Fibroblast of mammary gland (primary cell): ENCODE results near the gene SPECC1.

Experiments used
- DNase-seq: peaks from one replicate; pipeline ENCODE4 v3.0.0-alpha.2; 2010; ENCODE audit warnings: low read depth
- H3K4me3 ChIP-seq: 2 replicates; pipeline ENCODE4 v1.5.1; 2011; ENCODE audit warnings: low read depth, mild to moderate bottlenecking, low read length, moderate library complexity; ENCODE audit not compliant: control insufficient read depth
- CTCF ChIP-seq: conservative IDR thresholded peaks from 2 replicates; pipeline ENCODE4 v1.5.1; 2011; ENCODE audit warnings: low read depth, low read length, inconsistent platforms; ENCODE audit not compliant: control insufficient read depth, insufficient read depth

SPECC1 gene

GRCh38 chr17:20241855-20242254, 232.7 kb downstream of the SPECC1 start:
- no peak for DNase-seq
- no peak for TF ChIP-seq CTCF
- H3K4me3 ChIP-seq = no peak overlapping the region

- DNase-seq = no peak
- H3K4me3 ChIP-seq = no peak overlapping the region
- no peak for TF ChIP-seq CTCF
Observed at GRCh38 chr17:20242271-20242670, 233.1 kb downstream of the SPECC1 start.

- DNase-seq = no peak
- no peak overlapping the region for H3K4me3 ChIP-seq
- TF ChIP-seq CTCF = no peak
Observed at GRCh38 chr17:20243524-20243923, 234.4 kb downstream of the SPECC1 start.

- H3K4me3 ChIP-seq = no peak overlapping the region
- TF ChIP-seq CTCF = no peak
- peak; percentile 33 for DNase-seq
Observed at GRCh38 chr17:20244671-20245070, 235.5 kb downstream of the SPECC1 start.

- TF ChIP-seq CTCF = no peak
- DNase-seq = no peak
- H3K4me3 ChIP-seq = no peak overlapping the region
Observed at GRCh38 chr17:20246692-20247091, 237.5 kb downstream of the SPECC1 start.

- H3K4me3 ChIP-seq = no peak overlapping the region
- no peak for TF ChIP-seq CTCF
- no peak for DNase-seq
Observed at GRCh38 chr17:20253323-20253722, 244.2 kb downstream of the SPECC1 start.

GRCh38 chr17:20254541-20254940, 245.4 kb downstream of the SPECC1 start:
- TF ChIP-seq CTCF = no peak
- no peak for DNase-seq
- no peak overlapping the region for H3K4me3 ChIP-seq
